ENCODE results near the gene RPA1. TPM values are rescaled to one million over a fixed set of nuclear protein-coding genes. Genes with fewer than 3 reads are reported as not detected.
"Not testable (repeated sequence)": the region's sequence is repeated elsewhere in the genome, so short reads cannot be mapped to it uniquely, and the experiment has no call there.

The RPA1 gene
- total RNA-seq, 1 experiment from 2014 or later, result 158 TPM

GRCh38 chr17:1853698-1854097 lies 23.9 kb downstream of the RPA1 start:
- ATAC-seq (no peak), DNase-seq (ENCODE audit: low spot score) (no peak)
- peaks cover 33% of the 10 kb centered on the region for H3K36me3 Mint-ChIP-seq
- H3K4me1 Mint-ChIP-seq, result no peaks in the 10 kb centered on the region
- TF ChIP-seq ZNF281 (CRISPR knock-in tag; IDR thresholded peaks at IDR 0.05) (no peak), SMAD3 (CRISPR knock-in tag; IDR thresholded peaks at IDR 0.05; ENCODE audit: borderline replicate concordance) (no peak), MAX (CRISPR knock-in tag; IDR thresholded peaks at IDR 0.05) (no peak)
- H3K27me3 Mint-ChIP-seq (ENCODE audit: low read depth), result no peaks in the 10 kb centered on the region
- ChIA-PET CTCF (no interaction called here), POLR2A (no interaction called here)
- H3K9me3 Mint-ChIP-seq, result no peaks in the 10 kb centered on the region
- no peak overlapping the region for H3K4me3 Mint-ChIP-seq
- H3K27ac Mint-ChIP-seq, result no peak overlapping the region

- H3K4me1 Mint-ChIP-seq; H3K27ac Mint-ChIP-seq; CTCF ChIA-PET; H3K9me3 Mint-ChIP-seq; ATAC-seq; DNase-seq (ENCODE audit: low spot score); H3K4me3 Mint-ChIP-seq; POLR2A ChIA-PET; H3K27me3 Mint-ChIP-seq (ENCODE audit: low read depth): not testable (repeated sequence)
- peak; percentile 97 for TF ChIP-seq HMGA2 (CRISPR knock-in tag; IDR thresholded peaks at IDR 0.05)
- peaks cover 46% of the 10 kb centered on the region for H3K36me3 Mint-ChIP-seq
These were observed 26.7 kb downstream of the RPA1 start for GRCh38 chr17:1856462-1856861.

GRCh38 chr17:1860978-1861377 lies 31.2 kb downstream of the RPA1 start:
- ChIA-PET CTCF (no interaction called here), POLR2A (no interaction called here)
- DNase-seq (ENCODE audit: low spot score) (no peak), ATAC-seq (no peak)
- Mint-ChIP-seq H3K27me3 (ENCODE audit: low read depth) (no peaks in the 10 kb centered on the region), H3K9me3 (no peaks in the 10 kb centered on the region), H3K4me1 (no peaks in the 10 kb centered on the region), H3K4me3 (no peak overlapping the region), H3K36me3 (peaks cover 22% of the 10 kb centered on the region), H3K27ac (peak overlapping the region; percentile 24; the same call in 1 of the 2 replicates)
- TF ChIP-seq AFF4 (CRISPR knock-in tag; IDR thresholded peaks at IDR 0.05; ENCODE audit: borderline replicate concordance) (no peak), PRDM15 (CRISPR knock-in tag; IDR thresholded peaks at IDR 0.05) (no peak), NFATC4 (CRISPR knock-in tag; IDR thresholded peaks at IDR 0.05) (no peak), ATF6 (CRISPR knock-in tag; IDR thresholded peaks at IDR 0.05) (no peak), CREM (CRISPR knock-in tag; IDR thresholded peaks at IDR 0.05) (no peak), JAZF1 (CRISPR knock-in tag; IDR thresholded peaks at IDR 0.05) (no peak), ZNF416 (CRISPR knock-in tag; IDR thresholded peaks at IDR 0.05) (no peak), ZNF138 (CRISPR knock-in tag; conservative IDR thresholded peaks at IDR 0.05) (no peak), ZNF317 (CRISPR knock-in tag; IDR thresholded peaks at IDR 0.05; ENCODE audit: borderline replicate concordance, low read depth) (no peak), NR2C2 (CRISPR knock-in tag; IDR thresholded peaks at IDR 0.05) (no peak), ZNF512 (CRISPR knock-in tag; IDR thresholded peaks at IDR 0.05; ENCODE audit: borderline replicate concordance) (no peak), GTF2I (CRISPR knock-in tag; conservative IDR thresholded peaks at IDR 0.05) (no peak)

Data from WTC11 (cell line).